ENCODE data around the gene SEMA5A.

DNA sequence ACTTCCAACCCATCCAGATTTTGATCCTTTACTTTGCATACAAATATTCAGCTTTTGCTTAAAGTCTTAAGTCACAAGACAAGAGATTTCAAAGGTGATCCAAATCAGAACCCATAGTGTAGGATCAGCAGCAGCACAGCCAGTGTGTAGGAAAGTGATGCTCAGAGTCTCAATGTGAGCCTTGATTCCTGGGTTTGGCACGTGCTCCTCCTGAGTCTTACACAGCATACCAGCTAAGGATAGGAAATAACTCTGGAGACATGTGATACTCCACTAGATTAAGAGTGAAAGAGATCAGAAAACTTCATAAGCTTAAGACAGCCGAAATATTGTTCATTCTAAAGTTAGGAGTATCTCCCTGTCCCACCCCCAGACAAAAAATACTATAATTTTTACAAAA is 344.9 kb downstream of the SEMA5A start:
- TF ChIP-seq, protein P1, sequence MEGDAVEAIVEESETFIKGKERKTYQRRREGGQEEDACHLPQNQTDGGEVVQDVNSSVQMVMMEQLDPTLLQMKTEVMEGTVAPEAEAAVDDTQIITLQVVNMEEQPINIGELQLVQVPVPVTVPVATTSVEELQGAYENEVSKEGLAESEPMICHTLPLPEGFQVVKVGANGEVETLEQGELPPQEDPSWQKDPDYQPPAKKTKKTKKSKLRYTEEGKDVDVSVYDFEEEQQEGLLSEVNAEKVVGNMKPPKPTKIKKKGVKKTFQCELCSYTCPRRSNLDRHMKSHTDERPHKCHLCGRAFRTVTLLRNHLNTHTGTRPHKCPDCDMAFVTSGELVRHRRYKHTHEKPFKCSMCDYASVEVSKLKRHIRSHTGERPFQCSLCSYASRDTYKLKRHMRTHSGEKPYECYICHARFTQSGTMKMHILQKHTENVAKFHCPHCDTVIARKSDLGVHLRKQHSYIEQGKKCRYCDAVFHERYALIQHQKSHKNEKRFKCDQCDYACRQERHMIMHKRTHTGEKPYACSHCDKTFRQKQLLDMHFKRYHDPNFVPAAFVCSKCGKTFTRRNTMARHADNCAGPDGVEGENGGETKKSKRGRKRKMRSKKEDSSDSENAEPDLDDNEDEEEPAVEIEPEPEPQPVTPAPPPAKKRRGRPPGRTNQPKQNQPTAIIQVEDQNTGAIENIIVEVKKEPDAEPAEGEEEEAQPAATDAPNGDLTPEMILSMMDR (IDR thresholded peaks at IDR 0.05): no peak
- TF ChIP-seq POLR2A (IDR thresholded peaks at IDR 0.05): no peak

All from lower leg skin (tissue), 3 donors.